GM12801 (cell line): ENCODE data around the gene BCL2L15.

Experiments
- CTCF ChIP-seq: IDR thresholded peaks from one replicate; pipeline ENCODE4 v1.5.1; 2011; ENCODE audit warnings: control low read depth; ENCODE audit not compliant: insufficient read length; ENCODE audit errors: extremely low read depth

BCL2L15 gene

DNA sequence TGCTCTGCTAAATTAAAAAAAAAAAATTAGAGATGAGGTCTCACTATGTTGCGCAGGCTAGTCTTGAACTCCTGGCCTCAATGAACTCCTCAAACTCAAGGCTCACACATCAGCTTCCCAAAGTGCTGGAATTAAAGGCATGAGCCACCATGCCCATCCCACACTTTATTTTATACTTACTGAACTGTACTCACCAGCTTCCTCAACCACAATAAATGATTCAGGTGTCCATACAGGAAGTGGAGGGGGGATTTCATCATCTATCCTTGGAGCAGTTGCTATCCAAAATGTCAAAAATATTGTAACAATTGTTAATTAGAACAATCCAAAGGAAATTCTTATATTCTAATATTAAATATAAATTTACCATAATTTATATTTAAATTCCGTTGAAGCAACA, 52.7 kb downstream of the BCL2L15 start:
- no peak for TF ChIP-seq CTCF
